ENCODE results near the gene RXFP1.

RXFP1 gene

DNA sequence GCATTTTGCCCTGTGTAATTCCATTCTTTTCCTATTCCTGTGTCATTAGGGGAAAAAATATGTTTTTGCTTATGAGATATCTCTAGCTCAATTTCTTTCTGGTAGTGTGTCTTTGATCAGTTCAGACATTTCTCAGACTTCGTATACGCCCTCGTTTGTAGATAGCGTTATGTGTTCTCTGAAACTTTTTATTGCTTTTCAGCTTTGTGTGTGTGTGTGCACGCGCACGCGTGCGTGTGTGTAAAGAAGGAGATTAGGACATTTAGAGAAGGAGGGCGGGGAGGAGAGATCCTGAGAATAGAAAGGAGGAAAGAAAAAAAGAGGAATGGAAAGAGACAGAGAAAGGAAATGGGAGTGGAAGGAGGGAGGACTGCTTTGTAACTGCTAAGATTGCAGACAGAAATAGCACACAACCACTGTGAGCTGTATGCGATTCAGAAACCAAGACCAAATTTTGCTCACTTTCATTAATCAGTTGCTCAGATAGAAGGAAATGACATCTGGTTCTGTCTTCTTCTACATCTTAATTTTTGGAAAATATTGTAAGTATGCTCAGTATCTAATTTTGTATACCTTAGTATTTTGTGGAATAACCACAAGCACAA is at the start of gene RXFP1:
TSS of gene RXFP1 (plus strand) at position 399 of the 605 bp plus-strand sequence. CDS start at position 494, 95 bp downstream.
- H3K4me2 ChIP-seq (ENCODE audit: low read length) = no peak within 1 kb of the TSS
- no peaks in the 10 kb centered on the region for H3F3A ChIP-seq (ENCODE audit: control insufficient read depth, insufficient read depth)
- H3K4me1 ChIP-seq (ENCODE audit: control insufficient read depth, low read length) = no peaks in the 10 kb centered on the region
- no peaks in the 10 kb centered on the region for H3K9me3 ChIP-seq (ENCODE audit: control insufficient read depth, insufficient read depth, low read length)
- H3K27me3 ChIP-seq (ENCODE audit: control insufficient read depth, low read length) = no peaks in the 10 kb centered on the region
- no peaks in the 10 kb centered on the region for H4K20me1 ChIP-seq (ENCODE audit: control insufficient read depth, insufficient read depth, low read depth, low read length)
- no peak within 1 kb of the TSS for H3K4me3 ChIP-seq (ENCODE audit: low read length)
- no peaks in the 10 kb centered on the region for H3K9me2 ChIP-seq (replicated peaks; ENCODE audit: control insufficient read depth, low read length)
- H3K27ac ChIP-seq (ENCODE audit: low read depth, low read length) = no peak within 1 kb of the TSS
- no peaks in the 10 kb centered on the region for H3K36me3 ChIP-seq (ENCODE audit: control insufficient read depth, low read length)
- TF ChIP-seq EZH2phosphoT487 (IDR thresholded peaks at IDR 0.05; ENCODE audit: borderline replicate concordance, low read length) = no peak
- TF ChIP-seq, protein P1, sequence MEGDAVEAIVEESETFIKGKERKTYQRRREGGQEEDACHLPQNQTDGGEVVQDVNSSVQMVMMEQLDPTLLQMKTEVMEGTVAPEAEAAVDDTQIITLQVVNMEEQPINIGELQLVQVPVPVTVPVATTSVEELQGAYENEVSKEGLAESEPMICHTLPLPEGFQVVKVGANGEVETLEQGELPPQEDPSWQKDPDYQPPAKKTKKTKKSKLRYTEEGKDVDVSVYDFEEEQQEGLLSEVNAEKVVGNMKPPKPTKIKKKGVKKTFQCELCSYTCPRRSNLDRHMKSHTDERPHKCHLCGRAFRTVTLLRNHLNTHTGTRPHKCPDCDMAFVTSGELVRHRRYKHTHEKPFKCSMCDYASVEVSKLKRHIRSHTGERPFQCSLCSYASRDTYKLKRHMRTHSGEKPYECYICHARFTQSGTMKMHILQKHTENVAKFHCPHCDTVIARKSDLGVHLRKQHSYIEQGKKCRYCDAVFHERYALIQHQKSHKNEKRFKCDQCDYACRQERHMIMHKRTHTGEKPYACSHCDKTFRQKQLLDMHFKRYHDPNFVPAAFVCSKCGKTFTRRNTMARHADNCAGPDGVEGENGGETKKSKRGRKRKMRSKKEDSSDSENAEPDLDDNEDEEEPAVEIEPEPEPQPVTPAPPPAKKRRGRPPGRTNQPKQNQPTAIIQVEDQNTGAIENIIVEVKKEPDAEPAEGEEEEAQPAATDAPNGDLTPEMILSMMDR (IDR thresholded peaks at IDR 0.05; ENCODE audit: low read depth, low read length, poor library complexity, severe bottlenecking) = no peak
- no peaks in the 10 kb centered on the region for H3K79me2 ChIP-seq (ENCODE audit: control insufficient read depth, low read length)

DNA sequence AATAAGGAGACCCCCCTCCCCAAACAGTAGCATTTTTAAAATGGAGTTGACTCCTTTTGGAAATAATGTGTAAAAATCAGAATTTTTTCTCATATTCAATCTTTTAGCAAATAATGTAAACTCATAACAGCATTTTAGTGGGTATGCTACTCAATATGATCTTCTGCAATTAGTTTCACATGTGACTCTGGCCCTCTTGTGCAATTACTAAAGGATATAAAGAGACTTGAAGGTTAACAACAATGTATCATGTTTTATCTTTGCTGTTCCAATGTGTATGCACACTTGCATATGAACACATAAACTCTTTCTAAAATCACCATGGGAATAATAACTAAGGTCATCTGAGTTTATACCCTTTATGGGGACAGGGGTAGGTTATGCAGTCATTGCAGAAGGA is 39.9 kb upstream of the RXFP1 start:
- no peaks in the 10 kb centered on the region for H3K9me3 ChIP-seq (ENCODE audit: control insufficient read depth, insufficient read depth, low read length)
- no peak overlapping the region for H3K27ac ChIP-seq (ENCODE audit: low read depth, low read length)
- H3K4me1 ChIP-seq (ENCODE audit: control insufficient read depth, low read length) = no peaks in the 10 kb centered on the region
- no peaks in the 10 kb centered on the region for H3K27me3 ChIP-seq (ENCODE audit: control insufficient read depth, low read length)
- no peaks in the 10 kb centered on the region for H3F3A ChIP-seq (ENCODE audit: control insufficient read depth, insufficient read depth)
- H3K4me3 ChIP-seq (ENCODE audit: low read length) = no peak overlapping the region
- H4K20me1 ChIP-seq (ENCODE audit: control insufficient read depth, insufficient read depth, low read depth, low read length) = no peaks in the 10 kb centered on the region
- no peaks in the 10 kb centered on the region for H3K36me3 ChIP-seq (ENCODE audit: control insufficient read depth, low read length)
- H3K9me2 ChIP-seq (replicated peaks; ENCODE audit: control insufficient read depth, low read length) = no peaks in the 10 kb centered on the region
- no peaks in the 10 kb centered on the region for H3K79me2 ChIP-seq (ENCODE audit: control insufficient read depth, low read length)
- TF ChIP-seq, protein P1 (IDR thresholded peaks at IDR 0.05; ENCODE audit: low read depth, low read length, poor library complexity, severe bottlenecking) = no peak
- no peak for TF ChIP-seq EZH2phosphoT487 (IDR thresholded peaks at IDR 0.05; ENCODE audit: borderline replicate concordance, low read length)
- no peak overlapping the region for H3K4me2 ChIP-seq (ENCODE audit: low read length)

DNA sequence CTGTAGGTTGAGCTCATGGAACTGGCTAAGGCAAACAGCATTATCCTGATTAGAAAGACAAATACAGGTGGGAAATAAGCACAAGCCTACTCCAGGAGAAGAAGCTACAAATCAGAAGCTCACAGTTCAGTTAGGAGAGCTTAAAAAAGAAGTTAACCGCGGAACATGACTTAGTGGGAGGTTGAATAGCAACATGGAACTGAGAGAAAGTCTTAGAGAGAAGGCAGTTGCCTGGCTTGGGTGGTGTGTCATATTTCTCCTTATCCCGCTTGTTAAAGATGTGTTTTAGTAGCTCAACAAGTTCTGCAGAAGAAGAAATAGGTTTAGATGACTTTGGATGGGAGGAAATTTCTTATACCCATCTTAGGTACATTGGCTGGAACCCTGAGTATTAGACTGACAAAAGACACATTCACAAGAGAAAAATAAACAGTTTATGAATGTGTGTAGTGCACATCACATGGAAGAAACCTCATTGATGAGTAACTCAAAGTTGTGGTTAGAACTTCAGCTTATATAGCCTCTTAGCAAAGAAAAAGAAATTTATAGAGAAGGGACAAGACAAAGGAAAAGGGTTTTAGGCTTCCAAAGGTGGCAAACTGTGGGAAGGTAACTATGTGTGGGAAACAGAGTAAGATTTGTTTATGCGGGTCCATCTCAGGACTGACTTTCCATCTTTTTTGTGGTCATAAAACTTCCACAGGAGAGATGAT is 37.4 kb upstream of the RXFP1 start:
- Histone ChIP-seq H3K4me2 (ENCODE audit: low read length) (no peak overlapping the region), H3K9me3 (ENCODE audit: control insufficient read depth, insufficient read depth, low read length) (no peaks in the 10 kb centered on the region), H3F3A (ENCODE audit: control insufficient read depth, insufficient read depth) (no peaks in the 10 kb centered on the region), H3K36me3 (ENCODE audit: control insufficient read depth, low read length) (no peaks in the 10 kb centered on the region), H3K79me2 (ENCODE audit: control insufficient read depth, low read length) (no peaks in the 10 kb centered on the region), H3K4me1 (ENCODE audit: control insufficient read depth, low read length) (no peaks in the 10 kb centered on the region), H3K27ac (ENCODE audit: low read depth, low read length) (no peak overlapping the region), H3K9me2 (replicated peaks; ENCODE audit: control insufficient read depth, low read length) (no peaks in the 10 kb centered on the region), H3K27me3 (ENCODE audit: control insufficient read depth, low read length) (no peaks in the 10 kb centered on the region), H3K4me3 (ENCODE audit: low read length) (no peak overlapping the region), H4K20me1 (ENCODE audit: control insufficient read depth, insufficient read depth, low read depth, low read length) (no peaks in the 10 kb centered on the region)
- TF ChIP-seq, protein P1 (IDR thresholded peaks at IDR 0.05; ENCODE audit: low read depth, low read length, poor library complexity, severe bottlenecking) = no peak
- no peak for TF ChIP-seq EZH2phosphoT487 (IDR thresholded peaks at IDR 0.05; ENCODE audit: borderline replicate concordance, low read length)

Data from DOHH2 (cell line).